K562 (cell line): ENCODE measurements around the gene MDM4. TPM values are rescaled to one million over a fixed set of nuclear protein-coding genes. Genes with fewer than 3 reads are reported as not detected.
A peak's percentile ranks its signal among the peaks of the same experiment; 100 is the strongest.

Experiments
- ATAC-seq: fragments of 200-7000 bp; cut with Tn5 transposase; 3 replicates; pipeline ENCODE4 v1.9.1; 2020; ENCODE audit warnings: moderate library complexity
- BruUV-seq: library from RNA; stranded (reverse); fragments of 400-500 nt; replicated peaks from 2 replicates; lab custom pipeline; 2021; lab: Mats Ljungman, UMichigan
- CTCF ChIA-PET: fragments of 300-600 bp; formaldehyde crosslinking; extraction: SDS; loops from one replicate; lab custom pipeline; 2021; ENCODE audit warnings: low intra/inter-chr PET ratio; lab: Yijun Ruan, JAX
- POLR2A ChIA-PET: fragments of 300-600, 350-650 bp; sonication (Branson Sonifier 250); formaldehyde crosslinking; extraction: SDS; loops from one replicate; lab custom pipeline; 2021; ENCODE audit warnings: antibody characterized with exemption, inconsistent platforms; lab: Yijun Ruan, JAX
- DNase-seq, 4 experiments: peaks; one replicate each; pipeline versions ENCODE4 v3.0.0 to v3.0.0-alpha.2; 2011 to 2018; ENCODE audit warnings: low spot score in 3 of 4, mixed read lengths in 3 of 4; ENCODE audit errors: extremely low read depth in 1 of 4
- FAIRE-seq: peaks from 2 replicates; lab custom pipeline; 2011; peaks lifted over from hg19 to GRCh38; lab: Jason Lieb, UNC
- H2AFZ ChIP-seq: 2 replicates; pipeline ENCODE4 v1.6.0; 2011; ENCODE audit warnings: low read depth, low read length, control low read depth, inconsistent platforms
- H3K27ac ChIP-seq: fragments of 200-600 bp; 3 replicates; pipeline ENCODE4 v1.8.0; 2011; ENCODE audit warnings: low read depth, mild to moderate bottlenecking, control low read depth, inconsistent platforms, low read length, moderate library complexity, mixed read lengths; ENCODE audit errors: extremely low read depth
- H3K27me3 ChIP-seq, 2 experiments: fragments of 300-600 bp in 1 of 2; 2 replicates in 1 of 2; 3 replicates in 1 of 2; pipeline versions ENCODE4 v1.6.0 to v1.8.0; 2011; ENCODE audit warnings: inconsistent platforms in 2 of 2, low read length in 2 of 2, mild to moderate bottlenecking in 1 of 2, mixed read lengths in 1 of 2, moderate library complexity in 1 of 2; ENCODE audit not compliant: control insufficient read depth in 2 of 2, insufficient read depth in 2 of 2
- H3K36me3 ChIP-seq: fragments of 300-600 bp; 3 replicates; pipeline ENCODE4 v1.8.0; 2011; ENCODE audit warnings: mild to moderate bottlenecking, low read length, inconsistent platforms; ENCODE audit not compliant: control insufficient read depth, insufficient read depth
- H3K4me1 ChIP-seq, 2 experiments: fragments of 200-600 bp in 1 of 2; replicated peaks in 1 of 2; 2 replicates in 1 of 2; 3 replicates in 1 of 2; pipeline versions ENCODE4 v1.5.1 to v1.8.0; 2011; ENCODE audit warnings: inconsistent platforms in 2 of 2, low read length in 2 of 2, mild to moderate bottlenecking in 1 of 2, mixed read lengths in 1 of 2, moderate library complexity in 1 of 2; ENCODE audit not compliant: control insufficient read depth in 2 of 2, insufficient read depth in 2 of 2
- H3K4me2 ChIP-seq: 2 replicates; pipeline ENCODE4 v1.6.1; 2011; ENCODE audit warnings: low read length, control low read depth, inconsistent platforms, mixed read lengths; ENCODE audit not compliant: insufficient read depth
- H3K4me3 ChIP-seq: fragments of 200-600 bp; sonication (generic), shearing (Covaris generic); 2 replicates; pipeline ENCODE4 v1.5.1; 2016; ENCODE audit warnings: control low read depth, inconsistent platforms
- H3K79me2 ChIP-seq: fragments of 200-600 bp; 3 replicates; pipeline ENCODE4 v1.8.0; 2011; ENCODE audit warnings: low read length, inconsistent platforms; ENCODE audit not compliant: control insufficient read depth, insufficient read depth
- H3K9ac ChIP-seq, 2 experiments: 2 replicates each; pipeline versions ENCODE4 v1.6.0 to v1.6.1; 2011; ENCODE audit warnings: low read depth in 2 of 2, low read length in 2 of 2, control low read depth in 1 of 2, inconsistent platforms in 1 of 2, mild to moderate bottlenecking in 1 of 2, mixed read lengths in 1 of 2; ENCODE audit not compliant: insufficient read depth in 1 of 2
- H3K9me1 ChIP-seq: one replicate; pipeline ENCODE4 v1.6.0; 2011; ENCODE audit warnings: inconsistent platforms, mild to moderate bottlenecking, low read length, moderate library complexity; ENCODE audit not compliant: control insufficient read depth, insufficient read depth
- H3K9me3 ChIP-seq: replicated peaks from 2 replicates; pipeline ENCODE4 v1.5.1; 2011; ENCODE audit warnings: low read depth, low read length, inconsistent platforms; ENCODE audit not compliant: control insufficient read depth, insufficient read depth
- H4K20me1 ChIP-seq: replicated peaks from 2 replicates; pipeline ENCODE4 v1.6.1; 2011; ENCODE audit warnings: low read length, inconsistent platforms, mixed read lengths; ENCODE audit not compliant: control insufficient read depth, insufficient read depth
- ARID1B ChIP-seq: fragments of 450-650 bp; IDR thresholded peaks from 2 replicates; pipeline ENCODE4 v1.6.1; 2016; ENCODE audit warnings: antibody characterized with exemption, mild to moderate bottlenecking, inconsistent platforms
- GATAD2B ChIP-seq: fragments of 450-650 bp; IDR thresholded peaks from 2 replicates; pipeline ENCODE4 v1.6.1; 2017; ENCODE audit warnings: mild to moderate bottlenecking, borderline replicate concordance
- HBP1 ChIP-seq: fragments of 450-650 bp; formaldehyde crosslinking; IDR thresholded peaks from 2 replicates; pipeline ENCODE4 v1.4.0; 2022; ENCODE audit warnings: missing genetic modification characterization
- KLF16 ChIP-seq: IDR thresholded peaks from 2 replicates; pipeline ENCODE4 v1.6.1; 2016; ENCODE audit warnings: antibody characterized with exemption
- MED1 ChIP-seq: sonication (generic); formaldehyde crosslinking; IDR thresholded peaks from 2 replicates; pipeline ENCODE4 v1.8.1; 2023; ENCODE audit warnings: missing genetic modification reagents, borderline replicate concordance
- MNT ChIP-seq, 2 experiments: fragments of 450-650 bp; conservative IDR thresholded peaks; 2 replicates each; pipeline ENCODE4 v1.6.1; 2017; ENCODE audit warnings: mild to moderate bottlenecking in 2 of 2, moderate library complexity in 2 of 2
- NCOA1 ChIP-seq: fragments of 450-650 bp; IDR thresholded peaks from 2 replicates; pipeline ENCODE4 v1.6.1; 2016; ENCODE audit warnings: low read depth
- NFE2 ChIP-seq: IDR thresholded peaks from 2 replicates; pipeline ENCODE4 v1.6.1; 2014; ENCODE audit warnings: antibody characterized with exemption, low read depth
- NR2C1 ChIP-seq, 2 experiments: fragments of 450-650 bp; IDR thresholded peaks; 2 replicates each; pipeline ENCODE4 v1.6.1; 2017; ENCODE audit warnings: mild to moderate bottlenecking in 2 of 2, antibody characterized with exemption in 1 of 2, inconsistent platforms in 1 of 2, missing compliant biosample characterization in 1 of 2, missing genetic modification characterization in 1 of 2
- RAD51 ChIP-seq: fragments of 450-650 bp; IDR thresholded peaks from 2 replicates; pipeline ENCODE4 v1.7.1; 2016; ENCODE audit warnings: low read depth, mild to moderate bottlenecking, borderline replicate concordance
- SIN3A ChIP-seq, 2 experiments: fragments of 150-350 bp in 1 of 2; IDR thresholded peaks; 2 replicates each; pipeline ENCODE4 v1.6.1; 2011 to 2016; ENCODE audit warnings: borderline replicate concordance in 2 of 2, low read depth in 2 of 2, low read length in 2 of 2, mild to moderate bottlenecking in 2 of 2, moderate library complexity in 2 of 2; ENCODE audit not compliant: control insufficient read depth in 1 of 2
- SMARCA4 ChIP-seq: fragments of 450-650 bp; IDR thresholded peaks from 2 replicates; pipeline ENCODE4 v1.6.1; 2016
- SMARCC2 ChIP-seq: fragments of 450-650 bp; IDR thresholded peaks from 2 replicates; pipeline ENCODE4 v1.6.1; 2017; ENCODE audit warnings: antibody characterized with exemption, moderate library complexity, mild to moderate bottlenecking, low read depth
- TCF7 ChIP-seq: sonication (generic); IDR thresholded peaks from 2 replicates; pipeline ENCODE4 v1.6.1; 2016; ENCODE audit warnings: antibody characterized with exemption, borderline replicate concordance
- TOE1 ChIP-seq, 2 experiments: fragments of 450-650 bp in 1 of 2; sonication (generic) in 1 of 2; formaldehyde crosslinking in 1 of 2; IDR thresholded peaks; 2 replicates each; pipeline versions ENCODE4 v1.7.1 to v1.8.0; 2016 to 2022; ENCODE audit warnings: borderline replicate concordance in 2 of 2, mild to moderate bottlenecking in 2 of 2, antibody characterized with exemption in 1 of 2, inconsistent platforms in 1 of 2, low read depth in 1 of 2, missing genetic modification reagents in 1 of 2, moderate library complexity in 1 of 2
- ZNF583 ChIP-seq: fragments of 250-450 bp; sonication (Bioruptor Pico); IDR thresholded peaks from 2 replicates; pipeline ENCODE4 v1.4.0; 2020
- ZNF766 ChIP-seq: fragments of 200-800 bp; sonication (Bioruptor generic); conservative IDR thresholded peaks from 2 replicates; pipeline ENCODE4 v1.6.1; 2016; ENCODE audit warnings: missing genetic modification characterization, missing compliant biosample characterization
- WGBS: fragments of 100-300 bp; shearing (Covaris generic); methylation state at CpG from one replicate; pipeline ENCODE4 v1.1.6; 2016; ENCODE audit warnings: low coverage, mixed read lengths; ENCODE audit not compliant: insufficient coverage; ENCODE audit errors: missing lambda C conversion rate; 5-methylcytosine and 5-hydroxymethylcytosine counted together
- in situ Hi-C: fragments of 300-500 bp; cut with MboI; formaldehyde crosslinking; loops from 4 replicates; pipeline ENCODE4 v1.15.0; 2018; ENCODE audit warnings: inconsistent platforms, mixed read lengths
- intact Hi-C: fragments of 100-400 bp; cut with micrococcal nuclease; formaldehyde crosslinking; loops from 2 replicates; pipeline ENCODE4 v1.14.2; 2022
- polyA plus RNA-seq, 8 experiments: library from polyadenylated mRNA; depleted of rRNA in 4 of 8; stranded (reverse) in 5 of 8; unstranded in 3 of 8; fragments of >200 nt; fragmentation: Nextera tagmentation in 2 of 8; fragmentation: Illumina TruSeq in 1 of 8; extraction: Ambion mirVana in 2 of 8; extraction: Trizol in 1 of 8; gene quantifications; 2 replicates each; pipeline versions ENCODE4 v1.2.1 to v1.2.3, GENCODE V29; 2011 to 2014; ENCODE audit warnings: inconsistent platforms in 1 of 8, missing spikeins in 1 of 8
- total RNA-seq, 7 experiments: library from RNA; depleted of rRNA in 6 of 7; stranded (reverse); fragments of >200 nt in 6 of 7; fragmentation: Illumina TruSeq in 2 of 7; extraction: Trizol in 2 of 7; gene quantifications; 2 replicates each; pipeline versions ENCODE4 v1.2.1 to v1.2.3, GENCODE V29; 2011 to 2021; ENCODE audit warnings: low replicate concordance in 1 of 7

Gene MDM4
- total and polyA plus RNA-seq, 9 of the 15 experiments (the other 6 are each of a cell fraction or from before 2014, with no cell fraction given) = 3.3 to 61.7 (median 21.2) TPM

DNA sequence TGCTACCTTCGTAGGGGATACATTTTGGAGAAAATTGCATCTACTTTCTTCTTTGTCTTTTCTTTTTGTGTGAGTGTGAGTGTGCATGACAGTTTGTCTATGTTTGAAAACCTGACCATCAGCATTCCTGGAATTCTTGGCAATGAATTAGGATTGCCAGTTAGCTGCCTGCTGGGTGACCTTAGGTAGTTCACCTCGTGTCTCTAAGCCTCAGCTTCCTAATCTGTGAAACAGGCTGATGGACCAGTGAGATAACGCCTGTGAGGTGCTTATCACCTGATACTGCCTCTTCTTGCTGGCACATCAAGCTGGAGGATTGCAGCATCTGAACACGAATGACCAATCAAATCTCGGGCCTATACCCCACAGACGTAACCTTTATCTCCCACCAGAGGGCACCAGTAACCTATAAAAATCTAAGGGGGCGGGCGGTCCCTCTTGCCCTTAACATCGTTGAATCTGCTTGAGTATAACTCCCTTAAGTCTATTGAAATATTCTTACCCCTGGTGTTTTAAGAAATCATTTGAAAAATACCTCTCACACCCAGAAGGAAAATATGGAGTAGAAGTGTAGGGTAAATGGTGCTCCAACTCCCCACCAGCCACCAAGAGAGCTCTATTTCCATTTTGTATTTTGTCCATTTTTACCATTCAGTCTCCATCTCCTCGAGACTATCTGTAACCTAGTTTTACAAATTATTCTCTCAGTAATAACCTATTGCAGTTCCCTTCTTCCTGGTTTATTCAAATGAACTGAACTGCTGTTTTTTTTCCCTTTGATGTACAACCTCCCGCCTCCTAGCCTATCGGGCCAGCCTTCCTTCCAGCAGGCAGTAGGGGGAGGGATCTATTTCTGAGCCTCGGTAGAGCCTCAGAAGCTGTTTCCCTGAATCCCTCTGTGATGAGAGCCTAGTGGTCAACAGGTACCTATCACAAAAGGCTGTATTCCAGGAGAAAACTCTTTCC is 49.7 kb downstream of the MDM4 start:
- DNase-seq (peak; percentile 84 to 92 (median 90)), FAIRE-seq (peak; percentile 92), ATAC-seq (peak; percentile 92)
- no TSS peak for BruUV-seq
- no peaks in the 10 kb centered on the region for H3K9me3 ChIP-seq
- ChIA-PET CTCF (interaction anchor here (0.6 to 6.2 kb wide), 8 partner anchors 46 to 403 kb away, joined by 3 to 159 read pairs (median 4); no protein-coding TSS in a partner anchor), POLR2A (interaction anchor here (0.6 to 1.7 kb wide), 22 partner anchors 8 to 1124 kb away, joined by 3 to 13 read pairs (median 4); partner anchors contain the start of gene MDM4)
- no peak overlapping the region for H3K9ac ChIP-seq
- 7% methylated on average over 13 of the region's 13 CpGs for WGBS
- peak overlapping the region; percentile 4; the same call in 1 of the 3 replicates for H3K27ac ChIP-seq
- H3K4me3 ChIP-seq = no peak overlapping the region
- no peak overlapping the region for H2AFZ ChIP-seq
- no peaks in the 10 kb centered on the region for H3K27me3 ChIP-seq
- intact Hi-C loops = loop anchor here (1.0 to 10.0 kb wide), 7 partner anchors 56 to 379 kb away; no protein-coding TSS in a partner anchor
- H3K9me1 ChIP-seq = no peaks in the 10 kb centered on the region
- no peaks in the 10 kb centered on the region for H3K36me3 ChIP-seq
- H3K4me2 ChIP-seq = no peak overlapping the region; the same call in 1 of the 2 replicates
- H4K20me1 ChIP-seq = no peaks in the 10 kb centered on the region
- in situ Hi-C loops = loop anchor here (5.0 kb wide), 1 partner anchor 241 kb away; no protein-coding TSS in a partner anchor
- H3K79me2 ChIP-seq = no peaks in the 10 kb centered on the region
- peaks cover 12 to 16% of the 10 kb centered on the region in 2 experiments; a peak in 4 of 5 replicates for H3K4me1 ChIP-seq
- TF ChIP-seq ZNF583 (CRISPR knock-in tag) (0 out of 2 replicates have a peak, but pooled peaks have one; percentile 29), SMARCA4 (peak; percentile 94), NCOA1 (peak; percentile 83), RAD51 (peak; percentile 53), GATAD2B (peak; percentile 59; the same call in 1 of the 2 replicates), MNT (conservative IDR thresholded peaks at IDR 0.05) (peak in 1 of 2 experiments; percentile 26; a peak in 1 of 4 replicates), TCF7 (0 out of 2 replicates have a peak, but pooled peaks have one; percentile 32), ARID1B (peak; percentile 96), MED1 (no peak), NFE2 (peak; percentile 93), ZNF766 (CRISPR knock-in tag) (peak; percentile 65; the same call in 1 of the 2 replicates), HBP1 (CRISPR knock-in tag) (0 out of 2 replicates have a peak, but pooled peaks have one; percentile 6), NR2C1 (IDR thresholded peaks at IDR 0.05) (no peak), NR2C1 (tag; IDR thresholded peaks at IDR 0.05) (peak; percentile 34; the same call in 1 of the 2 replicates), SIN3A (IDR thresholded peaks at IDR 0.05; ENCODE audit: borderline replicate concordance in 2 of 2, control insufficient read depth in 1 of 2, low read depth in 2 of 2, low read length in 2 of 2) (no peak), KLF16 (peak; percentile 75), TOE1 (IDR thresholded peaks at IDR 0.05; ENCODE audit: borderline replicate concordance) (peak; percentile 79; the same call in 1 of the 2 replicates), TOE1 (CRISPR knock-in tag; IDR thresholded peaks at IDR 0.05; ENCODE audit: borderline replicate concordance, low read depth) (no peak), SMARCC2 (peak; percentile 73; the same call in 1 of the 2 replicates)
